Vagina (tissue), 2 donors: ENCODE results near the gene FAM53A. TPM values are rescaled to one million over a fixed set of nuclear protein-coding genes. Genes with fewer than 3 reads are reported as not detected.

ENCODE experiments used
- DNase-seq, 2 donors: peaks; one replicate each; pipeline ENCODE4 v3.0.0-alpha.2; 2017; ENCODE audit errors: extremely low spot score in 2 of 2
- H3K27ac ChIP-seq: fragments of 200-600 bp; sonication (generic); one replicate; pipeline ENCODE4 v1.5.1; 2019
- H3K27me3 ChIP-seq: fragments of 200-600 bp; sonication (generic); one replicate; pipeline ENCODE4 v1.5.1; 2019
- H3K36me3 ChIP-seq, 2 donors: fragments of 200-600 bp; sonication (generic); one replicate each; pipeline ENCODE4 v1.5.1; 2017 to 2019
- H3K4me1 ChIP-seq: fragments of 200-600 bp; sonication (generic); one replicate; pipeline ENCODE4 v1.5.1; 2019
- H3K4me3 ChIP-seq, 2 donors: fragments of 200-600 bp; sonication (generic); 1 replicate in 1 of 2; 2 replicates in 1 of 2; pipeline ENCODE4 v1.5.1; 2016 to 2019
- H3K9me3 ChIP-seq: fragments of 200-600 bp; sonication (generic); one replicate; pipeline ENCODE4 v1.5.1; 2019
- POLR2A ChIP-seq, 2 donors: fragments of 450-650 bp; IDR thresholded peaks; one replicate each; pipeline ENCODE4 v1.6.1; 2017; ENCODE audit warnings: antibody characterized with exemption in 2 of 2, mild to moderate bottlenecking in 2 of 2, moderate library complexity in 2 of 2
- POLR2AphosphoS5 ChIP-seq, 2 donors: sonication (generic); formaldehyde crosslinking; IDR thresholded peaks; one replicate each; pipeline ENCODE4 v1.9.0; 2017; ENCODE audit warnings: antibody characterized with exemption in 2 of 2, mild to moderate bottlenecking in 2 of 2, low read depth in 1 of 2; ENCODE audit not compliant: insufficient read depth in 1 of 2
- intact Hi-C: fragments of 100-400 bp; cut with DNase I; formaldehyde crosslinking; loops from one replicate; pipeline ENCODE4 v1.15.1; 2023
- total RNA-seq: library from RNA; depleted of rRNA; stranded (reverse); fragments of >200 nt; gene quantifications from one replicate; pipeline ENCODE4 v1.2.3, GENCODE V29; 2016
- TF ChIP-seq, protein P1 (sequence below), 3 experiments: fragments of 450-650 bp in 2 of 3; fragments of 200-600 bp in 1 of 3; sonication (generic) in 1 of 3; IDR thresholded peaks; one replicate each; pipeline ENCODE4 v1.5.1; 2017 to 2019; ENCODE audit warnings: antibody characterized with exemption in 3 of 3, mild to moderate bottlenecking in 2 of 3, moderate library complexity in 2 of 3

FAM53A gene
- total RNA-seq, 1 donor from 2014 or later = 13.8 TPM

DNA sequence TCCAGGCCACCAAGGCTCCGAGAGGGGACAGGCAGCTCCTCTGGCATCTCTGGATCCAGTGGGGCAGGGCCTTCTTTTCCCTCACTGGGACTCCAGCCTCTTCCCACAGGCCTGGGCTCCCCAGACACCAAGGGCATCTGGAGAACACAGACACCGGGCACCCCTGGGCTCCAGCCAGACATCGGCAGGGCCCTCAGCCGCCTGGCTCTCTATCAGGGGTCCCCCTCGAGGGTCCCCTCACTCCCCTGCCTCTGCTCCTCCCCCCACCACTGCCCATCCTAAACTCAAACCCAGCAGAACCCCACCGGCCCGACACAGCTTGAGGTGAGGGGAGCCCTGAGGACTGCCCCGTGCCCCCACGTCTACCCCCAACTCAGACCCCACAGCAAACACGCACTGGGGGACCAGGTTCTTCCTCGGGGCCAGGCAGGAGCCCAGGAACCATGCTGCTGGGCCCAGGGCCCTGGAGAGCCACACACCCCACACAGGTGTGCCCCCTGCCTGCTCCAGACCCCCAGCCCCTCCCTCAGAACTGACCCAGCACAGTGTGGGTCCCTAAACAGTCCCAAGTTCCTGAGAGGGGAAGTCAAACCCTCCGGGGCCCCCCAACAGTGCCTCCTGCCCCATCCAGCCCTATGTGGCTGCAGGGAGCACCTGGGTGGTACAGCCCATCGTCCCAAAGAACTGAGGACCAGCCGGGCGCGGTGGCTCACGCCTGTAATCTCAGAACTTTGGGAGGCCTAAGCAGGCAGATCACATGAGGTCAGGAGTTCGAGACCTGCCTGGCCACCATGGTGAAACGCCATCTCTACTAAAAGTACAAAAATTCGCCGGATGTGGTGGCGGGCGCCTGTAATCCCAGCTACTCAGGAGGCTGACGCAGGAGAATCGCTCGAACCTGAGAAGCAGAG, 86.8 kb downstream of the FAM53A start:
- Histone ChIP-seq H3K4me3 (no peak overlapping the region), H3K27me3 (no peaks in the 10 kb centered on the region), H3K27ac (no peak overlapping the region), H3K9me3 (no peaks in the 10 kb centered on the region), H3K4me1 (no peaks in the 10 kb centered on the region), H3K36me3 (no peaks in the 10 kb centered on the region)
- no peak for TF ChIP-seq POLR2A (IDR thresholded peaks at IDR 0.05)
- TF ChIP-seq, protein P1, sequence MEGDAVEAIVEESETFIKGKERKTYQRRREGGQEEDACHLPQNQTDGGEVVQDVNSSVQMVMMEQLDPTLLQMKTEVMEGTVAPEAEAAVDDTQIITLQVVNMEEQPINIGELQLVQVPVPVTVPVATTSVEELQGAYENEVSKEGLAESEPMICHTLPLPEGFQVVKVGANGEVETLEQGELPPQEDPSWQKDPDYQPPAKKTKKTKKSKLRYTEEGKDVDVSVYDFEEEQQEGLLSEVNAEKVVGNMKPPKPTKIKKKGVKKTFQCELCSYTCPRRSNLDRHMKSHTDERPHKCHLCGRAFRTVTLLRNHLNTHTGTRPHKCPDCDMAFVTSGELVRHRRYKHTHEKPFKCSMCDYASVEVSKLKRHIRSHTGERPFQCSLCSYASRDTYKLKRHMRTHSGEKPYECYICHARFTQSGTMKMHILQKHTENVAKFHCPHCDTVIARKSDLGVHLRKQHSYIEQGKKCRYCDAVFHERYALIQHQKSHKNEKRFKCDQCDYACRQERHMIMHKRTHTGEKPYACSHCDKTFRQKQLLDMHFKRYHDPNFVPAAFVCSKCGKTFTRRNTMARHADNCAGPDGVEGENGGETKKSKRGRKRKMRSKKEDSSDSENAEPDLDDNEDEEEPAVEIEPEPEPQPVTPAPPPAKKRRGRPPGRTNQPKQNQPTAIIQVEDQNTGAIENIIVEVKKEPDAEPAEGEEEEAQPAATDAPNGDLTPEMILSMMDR (IDR thresholded peaks at IDR 0.05) = no peak
- no peak for TF ChIP-seq POLR2AphosphoS5 (IDR thresholded peaks at IDR 0.05; ENCODE audit: insufficient read depth in 1 of 2, low read depth in 1 of 2)
- intact Hi-C loops = no loop called here
- no peak for DNase-seq

DNA sequence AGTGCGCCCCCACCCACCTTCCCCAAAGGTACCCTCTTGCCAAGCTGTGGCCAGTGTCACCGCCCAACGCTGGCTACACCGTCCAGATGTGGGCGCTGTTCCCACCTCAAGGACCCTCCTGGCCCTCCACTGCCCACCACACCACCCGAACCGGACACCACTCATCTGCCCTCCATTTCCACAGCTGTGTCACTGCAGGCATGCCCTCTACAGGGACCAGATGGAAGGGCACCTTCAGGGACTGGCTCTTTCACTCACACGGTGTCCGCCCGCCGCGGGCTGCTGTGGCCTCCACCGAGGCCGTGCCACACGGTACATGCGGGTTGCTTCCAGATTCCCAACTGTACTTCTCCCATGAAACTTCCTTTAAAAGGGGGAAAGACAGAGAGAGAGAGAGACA, 87.7 kb downstream of the FAM53A start:
- TF ChIP-seq, protein P1 (IDR thresholded peaks at IDR 0.05) = no peak
- TF ChIP-seq POLR2AphosphoS5 (IDR thresholded peaks at IDR 0.05; ENCODE audit: insufficient read depth in 1 of 2, low read depth in 1 of 2) (no peak), POLR2A (IDR thresholded peaks at IDR 0.05) (no peak)
- H3K36me3 ChIP-seq = no peaks in the 10 kb centered on the region
- no peaks in the 10 kb centered on the region for H3K27me3 ChIP-seq
- intact Hi-C loops = no loop called here
- H3K9me3 ChIP-seq = no peaks in the 10 kb centered on the region
- no peak for DNase-seq
- no peak overlapping the region for H3K27ac ChIP-seq
- H3K4me1 ChIP-seq = no peaks in the 10 kb centered on the region
- H3K4me3 ChIP-seq = no peak overlapping the region

DNA sequence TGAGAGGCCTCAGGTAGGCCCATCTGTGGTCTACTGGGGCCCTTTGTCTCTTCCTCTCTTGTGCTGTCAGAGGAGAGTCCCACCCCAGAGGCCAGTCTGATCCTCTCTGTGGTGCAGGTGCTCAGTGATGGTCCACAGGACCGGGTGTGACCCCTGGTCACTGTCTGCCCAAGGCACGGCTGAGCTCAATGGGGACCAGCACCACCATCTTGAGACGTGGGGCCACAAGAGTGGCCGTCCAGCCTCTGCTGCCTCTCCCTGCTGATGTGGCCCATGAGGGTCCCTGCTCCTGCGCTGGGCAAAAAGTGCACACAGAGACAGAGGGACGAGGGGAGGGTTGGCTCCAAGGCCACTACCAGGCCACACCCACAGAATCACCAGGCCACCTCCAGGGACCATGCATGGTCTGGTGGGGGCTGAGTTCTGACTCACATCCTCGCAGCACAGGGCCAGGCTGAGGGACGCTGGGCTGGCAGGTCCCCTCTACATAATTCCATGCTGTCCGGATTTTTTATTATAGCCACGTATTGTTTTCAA, 88.3 kb downstream of the FAM53A start:
- DNase-seq = no peak
- TF ChIP-seq, protein P1 (IDR thresholded peaks at IDR 0.05) = no peak

DNA sequence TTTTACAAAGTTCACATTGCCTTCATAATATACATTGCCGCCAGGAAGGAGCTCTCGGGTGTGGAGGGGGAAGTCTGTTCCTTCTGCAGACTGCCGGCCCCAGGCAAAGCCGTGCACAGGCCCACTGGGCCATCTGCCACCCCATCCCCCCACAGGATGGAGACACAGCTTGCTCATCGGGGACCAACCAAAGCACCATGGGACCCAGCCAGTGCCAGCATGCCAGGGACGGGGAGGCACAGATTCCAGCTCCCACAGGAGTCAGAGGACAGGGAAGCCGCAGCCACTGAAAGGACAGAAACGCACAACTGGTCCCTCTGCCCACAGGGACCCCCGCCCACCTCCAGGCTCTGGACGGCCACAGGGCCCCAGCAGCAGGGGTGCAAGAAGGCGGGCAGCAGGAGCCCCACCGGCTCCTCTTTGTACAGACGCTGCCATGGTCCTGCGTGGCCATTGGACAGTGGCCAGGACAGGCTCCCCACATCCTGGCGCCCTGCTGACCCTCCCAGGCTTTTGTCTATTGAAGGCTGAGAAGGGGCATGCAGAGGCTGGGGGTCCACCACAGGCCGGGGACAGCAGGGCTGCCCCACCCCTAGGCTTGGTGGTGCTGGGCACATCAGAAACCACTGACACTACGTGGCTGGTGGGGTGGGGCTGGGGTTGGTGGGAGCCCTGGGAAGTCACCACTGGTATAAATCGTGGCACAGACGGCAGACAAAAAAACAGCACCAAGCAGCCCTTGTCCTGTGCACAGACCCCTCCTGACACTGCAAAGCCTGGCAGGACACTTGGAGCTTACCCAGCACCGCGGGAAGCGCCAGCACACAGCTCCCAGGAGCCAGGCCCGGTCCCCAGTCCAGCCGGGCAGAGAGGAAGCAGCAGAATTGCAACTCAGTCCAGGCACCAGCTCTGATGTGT, 89.0 kb downstream of the FAM53A start:
- intact Hi-C loops = no loop called here
- no peak overlapping the region for H3K4me3 ChIP-seq
- H3K27ac ChIP-seq = no peak overlapping the region
- no peaks in the 10 kb centered on the region for H3K4me1 ChIP-seq
- H3K9me3 ChIP-seq = peaks cover 2% of the 10 kb centered on the region
- no peaks in the 10 kb centered on the region for H3K27me3 ChIP-seq
- H3K36me3 ChIP-seq = no peaks in the 10 kb centered on the region
- TF ChIP-seq POLR2AphosphoS5 (IDR thresholded peaks at IDR 0.05; ENCODE audit: insufficient read depth in 1 of 2, low read depth in 1 of 2) (no peak), POLR2A (IDR thresholded peaks at IDR 0.05) (no peak)
- TF ChIP-seq, protein P1 (IDR thresholded peaks at IDR 0.05) = no peak
- no peak for DNase-seq

More for the DNA sequence above, 88.3 kb downstream of the FAM53A start:
- Histone ChIP-seq H3K27me3 (no peaks in the 10 kb centered on the region), H3K4me1 (no peaks in the 10 kb centered on the region), H3K27ac (no peak overlapping the region), H3K9me3 (no peaks in the 10 kb centered on the region), H3K36me3 (no peaks in the 10 kb centered on the region), H3K4me3 (no peak overlapping the region)
- intact Hi-C loops = no loop called here
